ENCODE measurements around the gene MAP3K13.
"Not testable (repeated sequence)": the region's sequence is repeated elsewhere in the genome, so short reads cannot be mapped to it uniquely, and the experiment has no call there.

Gene MAP3K13

DNA sequence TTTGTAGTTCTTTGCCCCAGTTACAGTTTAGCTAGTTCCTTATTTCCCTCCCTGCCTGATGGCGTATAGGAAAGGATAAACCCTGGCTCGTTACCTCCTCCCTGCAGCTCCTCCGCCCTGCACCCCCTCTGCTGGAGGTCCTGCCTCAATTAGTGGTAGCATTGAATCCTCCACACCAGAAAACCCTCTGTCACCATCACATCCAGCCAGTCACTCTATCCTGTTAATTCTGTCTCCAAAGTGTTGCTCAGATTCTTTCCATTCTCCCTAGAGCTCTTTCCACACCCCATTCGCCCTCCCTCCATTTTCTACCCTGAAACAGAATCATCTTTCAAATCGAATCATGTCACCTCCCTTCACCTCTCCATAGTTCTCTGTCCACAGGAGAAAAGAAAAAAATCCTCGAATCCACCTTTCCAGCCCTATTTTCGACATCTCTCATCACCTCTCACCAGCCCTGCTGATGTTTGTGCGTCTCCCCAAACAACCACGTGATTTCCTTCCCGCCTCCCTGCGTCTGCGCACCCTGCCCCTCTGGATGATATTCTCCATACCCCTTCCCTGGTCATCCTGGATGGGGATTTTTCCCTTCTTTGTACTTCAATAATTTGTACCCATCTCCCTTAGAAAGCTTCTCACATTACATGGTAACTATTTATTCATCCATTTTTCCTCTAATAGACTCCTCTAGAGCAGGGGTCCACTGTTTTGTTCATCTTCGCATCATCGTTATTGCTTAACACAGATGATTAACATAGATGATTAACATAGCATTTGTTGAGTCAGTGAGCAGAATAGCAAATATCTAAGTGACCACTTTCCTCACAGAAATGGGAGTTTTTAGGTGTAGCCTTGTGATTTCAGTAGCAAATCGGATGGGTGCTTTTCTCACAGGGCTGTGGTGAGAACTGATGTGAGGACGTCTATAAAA, 37.1 kb downstream of the MAP3K13 start:
- ATAC-seq = no peak
- DNase-seq = no peak

DNA sequence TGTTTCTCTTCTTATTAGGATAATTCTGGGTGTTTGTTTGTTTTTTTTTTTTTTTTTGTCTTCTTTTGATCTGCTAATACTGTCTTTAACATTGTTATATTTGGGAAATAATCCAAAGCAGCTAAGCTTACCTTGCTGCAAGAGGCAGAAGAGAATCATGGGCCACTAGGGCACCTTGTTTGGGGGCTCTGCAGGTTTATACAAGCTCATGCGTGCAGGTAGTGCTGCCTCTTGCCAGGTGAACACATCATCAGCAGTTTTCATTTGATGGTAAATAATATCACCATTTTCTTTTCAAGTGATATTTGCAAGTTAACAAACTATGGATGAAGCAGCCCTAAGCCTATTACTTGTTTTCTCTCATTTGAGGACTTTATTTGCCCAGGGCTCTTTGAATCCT, 37.9 kb downstream of the MAP3K13 start:
- DNase-seq = no peak
- ATAC-seq = no peak

DNA sequence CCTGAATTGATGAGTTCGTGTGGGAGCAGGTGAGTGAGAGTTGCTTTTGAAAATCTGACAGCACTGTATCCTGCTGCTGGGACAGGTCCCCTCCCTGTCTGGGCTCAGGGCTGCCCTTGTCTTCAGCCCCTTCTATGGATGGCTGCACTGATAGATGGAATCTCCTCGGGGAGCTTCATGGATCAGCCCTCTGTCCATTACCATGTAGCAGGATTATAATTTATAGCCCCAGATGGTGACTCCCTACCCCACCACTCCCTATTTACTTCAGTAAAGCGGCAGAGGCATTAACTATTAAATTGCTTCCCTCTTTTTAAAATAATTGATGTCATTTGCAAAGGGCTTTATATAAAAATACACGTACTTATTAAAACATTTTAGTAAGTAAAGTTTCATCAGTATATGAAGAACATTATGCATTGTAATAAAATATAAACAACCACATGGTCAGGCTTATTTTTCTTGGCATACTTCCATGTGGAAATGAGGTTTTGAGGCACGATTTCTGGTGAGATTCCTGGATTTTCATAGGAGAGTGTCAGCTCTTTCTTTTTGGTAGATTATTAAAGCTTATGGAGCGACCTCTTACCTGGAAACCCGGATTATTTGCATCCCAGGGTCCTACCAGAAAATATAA, 38.5 kb downstream of the MAP3K13 start:
- no peak for ATAC-seq

DNA sequence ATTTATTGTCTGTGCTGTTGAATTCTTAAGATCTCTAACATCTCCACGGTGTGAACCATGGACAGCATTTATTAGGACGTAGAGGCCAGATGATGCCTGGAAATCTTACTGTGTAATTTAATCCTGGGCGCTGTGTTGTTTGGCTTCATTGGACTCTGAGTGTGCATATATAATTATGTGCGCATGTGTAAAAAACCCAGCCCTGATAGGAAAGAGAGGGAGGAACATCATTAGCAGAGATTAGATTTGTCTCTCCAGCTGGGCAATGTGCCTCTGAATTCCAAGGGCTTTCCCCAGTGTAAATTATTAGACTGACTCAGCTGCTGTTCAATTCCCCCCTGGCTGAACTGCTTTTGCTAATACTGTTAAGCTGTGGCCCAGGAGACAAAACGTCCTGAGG, 39.6 kb downstream of the MAP3K13 start:
- no peak for DNase-seq
- no peak for ATAC-seq

More for the DNA sequence above, 38.5 kb downstream of the MAP3K13 start:
- DNase-seq = no peak

DNA sequence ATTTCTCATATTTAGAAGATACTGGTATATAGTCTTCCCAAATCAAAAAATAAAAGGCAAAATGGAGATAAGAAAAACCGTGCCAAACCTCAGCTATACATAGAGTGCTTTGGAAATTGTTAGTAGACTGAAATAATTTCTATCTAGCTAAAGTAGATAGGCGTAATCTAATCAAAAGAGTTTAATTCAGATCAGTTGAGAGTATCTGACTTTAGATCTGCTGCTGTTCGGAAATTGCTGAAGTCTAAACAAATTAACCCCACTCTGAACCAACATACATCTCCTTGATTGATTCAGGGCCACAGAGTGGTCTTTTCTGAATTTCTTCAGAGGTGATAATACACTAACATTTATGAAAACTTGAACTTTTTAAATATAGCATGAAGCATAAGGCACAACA, 40.1 kb downstream of the MAP3K13 start:
- DNase-seq = no peak
- ATAC-seq = no peak

DNA sequence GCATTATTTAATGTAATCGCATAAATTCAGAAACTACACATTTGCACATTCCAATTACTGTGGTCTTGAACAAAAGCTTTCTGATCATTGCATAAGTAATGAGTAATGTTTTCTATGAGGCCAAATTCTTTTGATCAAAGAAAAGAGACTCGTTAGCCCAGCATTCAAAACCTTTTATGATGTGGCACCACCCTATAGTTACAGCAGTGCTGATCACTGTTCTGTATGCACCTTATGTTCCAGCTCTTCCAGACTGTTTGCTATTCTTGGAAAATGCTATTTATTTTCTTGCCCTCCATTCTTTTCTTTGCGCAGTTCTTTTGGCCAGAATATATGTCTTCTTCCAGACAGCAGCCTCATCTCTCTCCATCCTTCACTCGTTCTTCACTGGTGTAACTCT, 42.3 kb downstream of the MAP3K13 start:
- DNase-seq (no peak), ATAC-seq (no peak)

DNA sequence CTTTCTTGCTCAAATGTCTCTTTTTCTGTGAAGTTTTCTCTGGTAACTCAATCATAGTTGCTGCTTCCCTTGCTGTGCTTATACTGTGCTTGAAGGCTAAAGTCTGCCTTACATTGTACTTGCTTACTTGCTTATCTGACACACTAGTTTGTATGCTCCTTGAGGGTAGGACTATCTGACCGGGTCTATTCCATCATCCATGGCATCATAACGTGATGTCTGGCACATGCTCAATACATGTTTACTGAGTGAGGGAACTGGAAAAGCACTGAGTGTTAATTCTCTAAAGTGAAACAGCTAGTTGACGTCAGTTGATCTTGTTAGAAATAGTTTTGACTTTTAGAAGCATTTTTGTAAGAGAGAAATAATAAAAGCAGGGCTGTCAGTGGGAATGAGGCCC, 42.7 kb downstream of the MAP3K13 start:
- no peak for DNase-seq
- no peak for ATAC-seq

DNA sequence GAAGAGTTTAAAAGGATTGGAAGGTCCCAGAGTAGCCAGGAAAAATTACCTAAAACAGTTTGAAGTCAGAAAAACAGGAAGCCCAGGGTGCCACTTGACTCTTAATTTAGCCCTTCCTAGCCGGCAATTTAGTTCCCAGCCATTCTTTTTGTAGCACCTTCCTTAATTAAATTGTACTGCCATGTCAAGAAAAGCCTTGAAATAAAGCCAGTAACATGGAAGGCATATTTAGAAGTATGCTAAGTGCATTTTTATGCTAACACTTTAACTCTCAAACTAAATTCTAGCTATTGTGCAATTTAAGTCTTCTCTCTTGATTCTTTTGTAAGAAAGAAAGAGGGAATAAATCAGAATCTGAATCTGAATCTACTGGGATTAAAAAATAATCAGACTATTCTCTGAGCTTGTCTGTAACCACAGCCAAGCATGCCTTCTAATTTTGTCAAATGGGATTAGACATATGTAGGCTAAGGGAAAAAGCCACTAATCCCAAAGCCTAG, 43.2 kb downstream of the MAP3K13 start:
- DNase-seq (no peak), ATAC-seq (no peak)

DNA sequence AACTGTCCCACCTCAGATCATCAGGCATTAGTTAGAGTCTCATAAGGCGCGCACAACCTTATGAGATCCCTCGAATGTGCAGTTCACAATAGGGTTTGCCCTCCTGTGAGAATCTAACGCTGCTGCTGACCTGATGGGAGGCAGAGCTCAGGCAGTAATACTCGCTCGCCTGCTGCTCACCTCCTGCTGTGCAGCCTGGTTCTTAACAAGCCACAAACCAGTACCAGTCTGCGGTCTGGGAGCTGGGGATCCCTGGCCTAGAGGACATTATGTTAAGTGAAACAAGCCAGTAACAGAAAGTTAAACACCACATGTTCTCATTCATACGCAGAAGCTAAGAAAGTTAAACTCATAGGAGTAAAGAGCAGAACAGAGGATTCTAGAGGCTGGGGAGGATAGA, 47.0 kb downstream of the MAP3K13 start:
- ATAC-seq (no peak), DNase-seq (no peak)

DNA sequence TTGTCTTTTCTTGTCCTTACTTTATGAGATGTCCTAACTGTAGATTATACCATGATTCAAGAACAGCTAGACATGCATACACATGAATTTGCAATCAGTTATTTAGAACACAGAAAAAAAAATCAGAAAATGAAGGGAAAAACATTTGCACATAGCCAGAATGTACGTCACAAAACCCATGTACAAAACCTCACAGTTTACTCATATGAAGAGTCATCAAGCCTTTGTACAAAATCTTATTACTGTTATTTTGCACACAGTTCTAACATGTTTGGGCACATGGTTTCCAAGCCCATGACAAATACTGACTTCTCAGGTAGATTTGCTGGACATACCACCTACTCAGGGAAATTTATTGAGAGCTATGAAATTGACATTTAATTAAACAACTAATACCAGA, 48.2 kb downstream of the MAP3K13 start:
- DNase-seq (no peak), ATAC-seq (no peak)

DNA sequence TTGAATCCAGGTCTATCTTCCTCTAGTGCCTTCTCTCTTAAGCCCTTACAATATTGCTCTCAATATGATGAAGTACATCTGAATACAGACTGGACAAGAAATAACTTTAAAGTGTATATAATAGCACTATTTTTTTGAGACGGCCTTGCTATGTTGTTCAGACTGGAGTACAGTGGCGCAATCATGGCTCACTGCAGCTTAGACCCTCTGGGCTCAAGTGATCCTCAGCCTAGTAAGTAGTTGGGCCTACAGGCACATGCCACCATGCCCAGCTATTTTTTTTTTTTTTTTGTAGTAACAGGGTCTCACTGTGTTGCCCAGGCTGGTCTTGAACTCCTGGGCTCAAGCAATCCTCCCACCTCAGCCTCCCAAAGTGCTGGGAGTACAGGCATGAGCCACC, 53.6 kb downstream of the MAP3K13 start:
- DNase-seq (no peak), ATAC-seq (no peak)

DNA sequence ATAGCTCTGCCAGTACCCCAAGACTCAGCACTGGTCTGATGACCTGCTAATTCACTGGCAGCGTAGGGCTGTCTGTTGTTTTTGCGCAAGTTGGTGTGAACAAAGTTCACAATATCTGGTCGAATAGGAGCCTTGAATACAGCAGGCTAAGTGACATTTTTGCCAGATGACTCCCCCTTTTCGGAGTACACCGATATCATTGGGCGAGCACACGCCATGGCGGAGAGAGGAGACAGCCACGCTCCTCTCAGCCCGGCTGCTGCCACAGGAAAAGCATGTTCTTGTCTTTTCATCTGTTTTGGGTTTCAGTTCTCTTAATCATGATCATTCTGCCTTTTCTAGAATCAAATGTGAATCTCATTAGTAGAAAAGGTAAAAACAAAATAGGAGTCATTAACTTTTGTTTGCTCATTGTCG, 55.6 kb downstream of the MAP3K13 start:
- DNase-seq, ATAC-seq: not testable (repeated sequence)

DNA sequence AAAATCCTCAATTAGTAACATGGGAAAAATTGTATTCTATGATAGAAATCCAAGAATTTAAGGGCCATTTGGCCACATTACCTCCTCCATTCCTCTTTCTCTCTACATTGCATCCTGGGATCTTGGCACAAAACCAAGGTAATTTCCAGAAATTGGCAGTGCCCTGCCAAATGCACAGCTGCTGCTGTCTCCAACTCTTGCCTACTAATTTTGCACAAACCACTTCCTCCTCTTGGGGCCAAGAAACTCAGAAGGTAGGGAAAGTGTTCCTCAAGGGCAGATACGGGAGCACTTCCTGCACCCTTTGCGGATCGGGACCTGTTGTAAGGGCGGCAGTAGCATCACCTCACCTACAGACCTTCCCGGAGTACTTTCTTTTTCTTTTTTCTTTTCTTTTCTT, 57.8 kb downstream of the MAP3K13 start:
- ATAC-seq = no peak
- DNase-seq = no peak

DNA sequence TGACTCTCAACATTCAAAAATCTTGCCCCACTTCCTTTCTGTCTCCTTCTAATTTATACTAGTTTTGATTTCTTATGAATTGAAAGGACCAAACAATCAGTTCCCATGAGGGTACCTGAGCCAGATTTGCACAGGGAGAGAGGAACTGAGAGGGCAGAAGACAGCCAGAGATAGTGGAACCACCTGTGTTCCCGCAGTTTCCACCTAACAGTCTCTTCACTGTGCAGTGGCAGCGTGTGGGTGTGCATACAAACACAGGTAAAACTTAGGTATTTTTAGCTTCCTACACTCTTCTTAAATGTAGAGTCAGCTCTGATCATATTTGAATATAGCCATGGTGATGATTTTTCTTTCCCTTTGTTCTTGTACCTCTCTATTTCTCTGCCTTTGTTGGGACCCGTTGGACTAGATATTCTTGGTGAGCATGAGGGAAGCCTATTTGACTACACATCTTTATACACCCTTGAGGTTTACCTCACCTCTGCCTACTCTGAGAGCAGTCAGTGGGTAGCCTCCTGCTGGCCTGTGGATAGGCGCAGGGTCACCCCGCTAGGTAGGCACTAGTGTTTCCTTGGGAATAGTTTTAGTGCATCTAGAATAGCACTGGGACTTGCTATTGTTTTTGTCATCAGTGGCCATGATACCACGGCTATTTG, 58.8 kb downstream of the MAP3K13 start:
- ATAC-seq (no peak), DNase-seq (no peak)

DNA sequence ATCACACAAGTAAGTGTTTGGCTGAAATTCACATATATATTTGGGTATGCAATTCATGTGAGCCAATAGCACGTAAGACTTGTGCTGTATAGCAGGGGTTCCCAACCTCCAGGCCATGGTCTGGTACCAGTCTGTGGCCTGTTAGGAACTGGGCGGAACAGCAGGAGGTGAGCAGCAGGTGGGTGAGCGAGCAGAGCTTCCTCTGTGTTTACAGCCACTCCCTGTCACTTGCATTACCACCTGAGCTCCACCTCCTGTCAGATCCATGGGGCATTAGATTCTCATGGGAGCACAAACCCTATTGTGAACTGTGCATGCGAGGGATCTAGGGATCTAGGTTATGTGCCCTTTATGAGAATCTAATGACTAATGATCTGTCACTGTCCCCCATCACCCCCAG, 59.7 kb downstream of the MAP3K13 start:
- no peak for ATAC-seq

DNA sequence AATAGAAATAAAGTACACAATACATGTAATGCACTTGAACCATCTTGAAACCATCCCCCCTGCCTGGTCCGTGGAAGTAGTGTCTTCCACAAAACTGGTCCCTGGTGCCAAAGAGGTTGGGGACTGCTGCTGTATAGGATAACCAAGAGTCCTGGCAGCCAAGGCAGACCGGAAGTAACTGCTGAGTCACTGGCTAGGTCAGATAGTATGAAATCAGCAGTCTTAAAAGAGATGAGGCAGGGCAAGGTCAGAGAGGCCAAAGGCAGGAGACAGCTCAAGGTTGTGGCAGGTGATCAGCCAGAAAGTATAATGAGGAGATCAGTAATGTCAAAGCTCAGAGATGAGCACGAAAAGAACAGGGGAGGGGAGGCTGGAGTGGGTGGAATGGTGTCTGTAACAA, 60.2 kb downstream of the MAP3K13 start:
- DNase-seq (no peak), ATAC-seq (no peak)

More for the DNA sequence above, 59.7 kb downstream of the MAP3K13 start:
- no peak for DNase-seq

DNA sequence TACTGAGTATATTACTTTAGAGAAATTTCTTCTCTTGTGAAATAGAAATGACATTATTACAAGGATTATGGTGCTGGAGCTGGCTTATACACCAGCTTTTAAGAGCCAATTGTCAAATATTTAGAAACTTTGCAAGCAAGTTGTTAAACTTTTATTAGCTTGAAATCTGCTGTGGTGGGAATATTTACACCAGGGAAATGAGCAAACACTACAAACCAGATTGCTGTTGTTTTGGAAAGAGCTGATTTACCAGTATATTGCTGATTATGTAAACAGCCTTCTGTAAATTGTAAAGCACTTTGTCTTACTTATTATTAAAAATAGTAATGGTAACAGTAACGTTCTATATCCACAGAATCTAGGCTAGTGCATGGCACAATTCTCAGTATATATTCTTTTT, 61.5 kb downstream of the MAP3K13 start:
- DNase-seq (no peak), ATAC-seq (no peak)

DNA sequence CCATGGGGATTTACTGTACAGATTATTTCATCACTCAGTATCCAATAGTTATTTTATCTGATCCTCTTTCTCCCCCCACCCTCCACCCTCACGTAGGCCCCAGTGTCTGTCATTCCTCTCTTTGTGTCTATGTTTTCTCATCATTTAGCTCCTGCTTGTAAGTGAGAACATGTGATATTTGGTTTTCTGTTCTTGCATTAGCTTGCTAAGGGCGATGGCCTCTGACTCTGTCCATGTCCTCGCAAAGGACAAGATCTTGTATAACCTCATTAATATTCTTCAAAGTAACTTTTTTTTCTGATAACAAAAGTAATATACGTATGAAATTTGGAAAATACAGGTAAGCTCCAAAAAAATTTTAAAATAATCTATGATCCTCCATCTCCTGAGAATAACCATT, 67.4 kb downstream of the MAP3K13 start:
- ATAC-seq (no peak), DNase-seq (no peak)

DNA sequence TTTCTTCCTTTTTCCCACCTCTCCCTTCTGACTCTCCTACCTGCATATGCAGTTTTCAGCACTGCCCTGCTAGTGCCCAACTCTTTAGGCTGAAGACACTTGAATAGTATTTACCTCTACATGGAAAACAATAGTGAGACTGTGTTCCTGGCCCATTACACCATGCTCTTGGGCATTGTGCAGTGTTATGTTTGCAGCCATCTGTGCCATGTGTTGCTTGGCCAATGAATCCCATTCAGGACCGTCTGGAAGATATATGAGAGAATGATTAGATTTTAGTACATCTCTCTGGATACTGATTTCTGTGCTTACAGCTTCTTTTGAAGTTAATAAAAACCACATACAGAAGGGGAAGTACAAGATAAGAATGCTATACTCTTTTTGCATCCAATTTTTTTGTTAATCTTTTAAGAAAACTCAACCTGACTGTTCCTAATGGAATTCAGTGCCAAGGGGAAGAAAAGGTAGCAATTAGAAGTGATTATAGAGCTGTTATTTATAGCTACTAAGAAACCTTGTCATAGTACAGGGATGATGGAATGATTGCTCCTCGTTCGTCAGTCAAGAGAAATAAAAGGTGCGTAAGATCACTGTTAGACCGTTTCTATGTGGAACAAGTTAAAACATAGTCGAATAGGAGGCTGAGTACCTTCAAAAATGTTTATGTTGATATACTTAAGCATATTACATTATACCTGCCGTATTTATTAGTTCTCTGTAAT, 77.0 kb downstream of the MAP3K13 start:
- ATAC-seq (no peak), DNase-seq (no peak)

DNA sequence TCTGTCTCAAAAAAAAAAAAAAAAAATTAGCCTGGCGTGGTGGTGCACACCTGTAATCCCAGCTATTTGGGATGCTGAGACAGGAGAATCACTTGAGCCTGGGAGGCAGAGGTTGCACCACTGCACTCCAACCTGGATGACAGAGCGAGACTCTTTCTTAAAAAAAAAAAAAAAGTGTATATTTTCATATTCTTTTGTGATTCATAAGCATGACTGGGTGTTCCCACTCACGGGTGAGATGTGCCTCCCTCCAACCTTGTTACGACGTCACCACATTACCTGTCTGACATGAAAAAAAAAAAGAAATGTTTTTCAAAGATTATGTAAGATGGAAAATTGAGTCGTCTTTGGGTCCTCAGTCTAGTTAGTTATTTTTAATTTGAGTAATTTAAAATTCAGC, 79.1 kb downstream of the MAP3K13 start:
- no peak for ATAC-seq
- no peak for DNase-seq

DNA sequence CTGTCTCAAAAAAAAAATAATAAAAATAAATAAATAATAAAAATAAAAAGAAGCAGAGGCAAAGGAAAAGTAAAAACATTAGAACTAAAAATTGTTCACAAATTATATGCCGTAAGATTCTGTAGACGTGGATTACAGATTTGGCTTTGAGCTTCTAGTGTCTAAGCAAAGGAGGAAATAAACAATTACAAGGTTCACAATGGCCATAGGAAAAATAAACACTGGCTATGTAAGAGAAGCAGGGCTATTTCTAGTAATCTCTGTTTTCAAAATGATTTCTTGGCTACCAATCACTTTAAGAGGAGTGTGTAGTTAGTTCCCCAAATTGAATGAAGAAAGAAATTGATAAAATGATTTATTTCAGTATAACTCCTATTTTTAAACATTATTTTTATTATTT, 81.4 kb downstream of the MAP3K13 start:
- DNase-seq (no peak), ATAC-seq (no peak)

DNA sequence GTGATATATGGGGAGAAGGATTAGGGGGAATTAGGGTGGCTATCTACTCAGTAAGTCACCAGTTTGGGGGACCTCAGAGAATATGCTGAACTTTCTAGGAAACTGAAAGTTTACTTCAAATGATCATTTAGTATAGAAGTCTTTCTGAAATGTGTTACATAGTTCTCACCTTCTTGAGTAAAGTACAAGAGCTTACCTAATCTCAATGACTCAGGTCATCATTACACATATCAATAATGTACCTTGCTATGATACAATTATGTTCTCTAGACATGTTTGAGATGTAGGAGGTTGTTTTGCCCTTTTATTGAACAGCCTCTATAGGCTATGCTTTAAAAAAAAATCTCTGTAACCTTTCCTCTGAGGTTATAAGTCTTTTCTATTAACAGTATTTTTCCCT, 85.2 kb downstream of the MAP3K13 start:
- ATAC-seq = no peak
- DNase-seq = no peak

Measured in stimulated activated naive CD8-positive, alpha-beta T cell treated with anti-CD3 and anti-CD28 coated beads, Interleukin-15, Interleukin-2, amounts not matched to agents 100 U/mL and 50 U/mL, for 24 hours (primary cell).